Left lung (tissue), 10 donors: ENCODE data around the gene PRPF38B. TPM values are rescaled to one million over a fixed set of nuclear protein-coding genes. Genes with fewer than 3 reads are reported as not detected.

Source experiments
- ATAC-seq: fragments of 200-7000 bp; cut with Tn5 transposase; one replicate; pipeline ENCODE4 v1.9.1; 2020; ENCODE audit warnings: moderate library complexity
- DNase-seq, 4 donors: peaks; one replicate each; pipeline ENCODE4 v3.0.0-alpha.2; 2013 to 2020
- H3K27ac ChIP-seq, 2 donors: fragments of 200-600 bp; sonication (generic) in 1 of 2; one replicate each; pipeline versions ENCODE4 v1.5.0 to v1.8.0; 2020 to 2021
- H3K27me3 ChIP-seq, 2 donors: fragments of 200-600 bp; sonication (generic) in 1 of 2; one replicate each; pipeline versions ENCODE4 v1.5.0 to v1.8.0; 2020 to 2021
- H3K36me3 ChIP-seq, 2 donors: fragments of 200-600 bp; sonication (generic) in 1 of 2; one replicate each; pipeline versions ENCODE4 v1.5.0 to v1.8.0; 2020 to 2021
- H3K4me1 ChIP-seq, 2 donors: fragments of 200-600 bp; one replicate each; pipeline ENCODE4 v1.8.0; 2021
- H3K4me3 ChIP-seq, 2 donors: fragments of 200-600 bp; sonication (generic) in 1 of 2; one replicate each; pipeline versions ENCODE4 v1.5.0 to v1.8.0; 2020 to 2021; ENCODE audit warnings: mild to moderate bottlenecking in 1 of 2
- H3K9me3 ChIP-seq, 2 donors: fragments of 200-600 bp; sonication (generic) in 1 of 2; one replicate each; pipeline versions ENCODE4 v1.5.0 to v1.8.0; 2020 to 2021
- CTCF ChIP-seq, 2 donors: fragments of 200-600 bp; sonication (generic) in 1 of 2; IDR thresholded peaks; one replicate each; pipeline versions ENCODE4 v1.5.0 to v1.8.0; 2021; ENCODE audit warnings: antibody characterized with exemption in 2 of 2
- intact Hi-C, 2 donors: fragments of 100-400 bp; cut with DNase I; formaldehyde crosslinking; loops; one replicate each; pipeline versions ENCODE4 v1.11.2 to v1.14.2; 2022
- polyA plus RNA-seq, 6 donors: library from polyadenylated mRNA; unstranded; fragments of 120-200 nt; gene quantifications; one replicate each; pipeline ENCODE4 v1.2.1, GENCODE V29; 2013; ENCODE audit not compliant: insufficient read length in 6 of 6
- total RNA-seq, 2 donors: library from RNA; stranded (reverse); fragmentation: NEBNext Ultra II Directional; extraction: Animal tissue kit (Norgen Biotek cat#: 25700); gene quantifications; one replicate each; pipeline ENCODE4 v1.2.1, GENCODE V29; 2021
- donor health status: DM: no; HTN: yes; CAD: no.
- donor health status: DM: no; HTN: no; CAD: no.

Gene PRPF38B
- total and polyA plus RNA-seq, 8 donors = 24.7 to 95.5 (median 86.2) TPM

GRCh38 chr1:108750476-108751181 lies 58.5 kb downstream of the PRPF38B start:
- Histone ChIP-seq H3K36me3 (peaks cover 0 to 27% of the 10 kb centered on the region in 2 donors), H3K4me1 (peaks cover 10 to 19% of the 10 kb centered on the region in 2 donors), H3K9me3 (no peaks in the 10 kb centered on the region), H3K27ac (no peak overlapping the region), H3K4me3 (no peak overlapping the region), H3K27me3 (no peaks in the 10 kb centered on the region)
- intact Hi-C loops = no loop called here
- DNase-seq (no peak), ATAC-seq (no peak)
- no peak for TF ChIP-seq CTCF (IDR thresholded peaks at IDR 0.05)

Other genes with a start within 250 kb of the PRPF38B start
- gene NBPF6, start 242.0 kb upstream of the PRPF38B start, total RNA-seq = not detected
- not detected for gene NBPF6, start 242.0 kb upstream of the PRPF38B start, polyA plus RNA-seq
- 10 to 100 TPM; 16.4 to 16.6 TPM for gene EEIG2, start 132.2 kb upstream of the PRPF38B start, total RNA-seq
- gene EEIG2, start 132.2 kb upstream of the PRPF38B start, polyA plus RNA-seq = 10 to 100 TPM; 29.6 to 34.8 (median 32.7) TPM
- 1 to 10 TPM; 7.0 to 7.6 TPM for gene HENMT1, start 31.2 kb upstream of the PRPF38B start, total RNA-seq
- gene HENMT1, start 31.2 kb upstream of the PRPF38B start, polyA plus RNA-seq = 10 to 100 TPM; 10.3 to 13.5 (median 11.4) TPM
- not detected for gene FNDC7, start 20.6 kb downstream of the PRPF38B start, total RNA-seq
- under 1 TPM in 2 of 6 donors, not detected in 4; 0.06 to 0.07 TPM for gene FNDC7, start 20.6 kb downstream of the PRPF38B start, polyA plus RNA-seq
- gene STXBP3, start 54.4 kb downstream of the PRPF38B start, total RNA-seq = 10 to 100 TPM; 44.4 to 47.8 TPM
- 10 to 100 TPM; 48.3 to 60.2 (median 52.9) TPM for gene STXBP3, start 54.4 kb downstream of the PRPF38B start, polyA plus RNA-seq
- not detected for gene AKNAD1, start 164.8 kb downstream of the PRPF38B start, total RNA-seq
- gene AKNAD1, start 164.8 kb downstream of the PRPF38B start, polyA plus RNA-seq = under 1 TPM; 0.06 to 0.94 (median 0.49) TPM
- gene GPSM2, start 184.7 kb downstream of the PRPF38B start, total RNA-seq = 10 to 100 TPM; 25.1 to 27.0 TPM
- 10 to 100 TPM; 24.9 to 39.3 (median 30.1) TPM for gene GPSM2, start 184.7 kb downstream of the PRPF38B start, polyA plus RNA-seq